Tongue (tissue), 2 donors: ENCODE results near the gene VDR. TPM values are rescaled to one million over a fixed set of nuclear protein-coding genes. Genes with fewer than 3 reads are reported as not detected.
A peak's percentile ranks its signal among the peaks of the same experiment; 100 is the strongest.

Experiments used
- DNase-seq: peaks from one replicate; pipeline ENCODE4 v3.0.0-alpha.2; 2015
- total RNA-seq: library from RNA; depleted of rRNA; stranded (reverse); fragments of >200 nt; gene quantifications from one replicate; pipeline ENCODE4 v1.2.3, GENCODE V29; 2014

Gene VDR
- total RNA-seq, 1 donor from 2014 or later: 1.2 TPM

GRCh38 chr12:47892819-47893218 lies 12.0 kb downstream of the VDR start:
- no peak for DNase-seq

DNA sequence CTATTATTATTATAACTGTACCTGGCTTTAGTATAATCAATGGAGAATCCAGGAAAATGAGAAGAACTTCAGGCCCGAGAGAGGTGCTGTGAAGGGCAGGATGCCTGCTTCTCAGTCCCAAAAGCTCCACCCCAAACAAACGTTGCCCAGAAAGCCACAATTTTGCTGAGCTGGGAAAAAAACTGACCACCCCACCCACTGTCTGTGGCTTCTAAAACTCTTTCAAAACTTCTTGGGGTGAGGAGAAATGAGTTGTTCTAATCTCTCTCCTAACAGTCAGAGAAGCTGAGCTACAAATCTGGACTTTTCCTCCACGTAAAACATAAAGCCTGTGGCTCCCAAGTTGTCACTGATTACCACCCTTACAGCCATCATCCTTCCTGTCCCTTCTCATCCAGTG lies 13.4 kb downstream of the VDR start:
- DNase-seq: no peak

- no peak for DNase-seq
Measured at GRCh38 chr12:47889040-47889439, 15.8 kb downstream of the VDR start.

DNA sequence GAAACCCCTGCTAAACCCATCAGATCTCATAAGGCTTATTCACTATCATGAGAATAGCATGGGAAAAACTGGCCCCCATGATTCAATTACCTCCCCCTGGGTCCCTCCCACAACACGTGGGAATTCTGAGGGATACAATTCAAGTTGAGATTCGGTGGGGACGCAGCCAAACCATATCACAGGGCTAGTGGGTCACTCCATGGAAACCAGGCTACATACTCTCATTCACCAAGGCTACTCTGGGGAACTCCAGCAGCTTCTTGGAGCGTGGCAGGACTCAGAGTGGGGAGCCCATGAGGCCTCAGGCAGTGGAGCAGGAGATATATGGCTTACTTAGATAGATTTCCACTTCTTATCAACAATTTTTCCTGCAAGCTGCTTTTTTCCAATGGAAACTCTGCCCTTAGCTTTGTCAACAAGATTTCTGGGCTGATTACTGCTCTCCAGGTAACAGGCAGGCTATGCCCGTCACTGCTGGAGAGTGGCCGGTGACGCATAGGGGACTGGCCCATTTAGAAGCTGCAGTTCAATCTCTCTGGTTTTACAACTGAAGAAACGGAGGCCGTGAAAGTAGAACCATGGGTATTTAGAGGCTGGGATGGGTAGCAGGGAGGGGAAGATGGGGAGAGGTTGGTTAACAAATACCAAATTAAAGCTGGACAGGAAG lies 16.5 kb downstream of the VDR start:
- DNase-seq: no peak

DNA sequence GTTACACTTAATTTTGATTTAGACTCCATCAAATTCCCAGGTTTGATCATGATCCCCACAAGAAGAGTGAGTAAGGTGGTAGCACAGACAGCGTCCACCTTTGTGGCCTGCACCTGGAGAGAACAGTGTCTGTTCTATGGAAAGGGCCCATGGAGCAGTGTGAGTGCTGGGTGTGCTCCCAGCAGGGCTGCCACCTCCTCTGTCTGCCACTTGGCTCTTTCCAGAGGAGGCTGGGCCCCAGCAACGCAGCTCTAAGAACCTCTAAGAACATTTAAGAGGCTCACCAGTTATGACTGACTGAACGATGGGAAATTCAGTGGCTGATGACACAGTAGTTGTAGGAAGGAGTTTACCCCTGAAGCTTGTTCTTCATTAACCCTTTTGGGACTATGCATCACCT lies 17.3 kb downstream of the VDR start:
- no peak for DNase-seq

GRCh38 chr12:47886510-47887240 lies 18.1 kb downstream of the VDR start:
- no peak for DNase-seq

GRCh38 chr12:47885566-47885965 lies 19.2 kb downstream of the VDR start:
- DNase-seq: no peak

- DNase-seq: no peak
Measured at GRCh38 chr12:47885012-47885501, 19.7 kb downstream of the VDR start.

DNA sequence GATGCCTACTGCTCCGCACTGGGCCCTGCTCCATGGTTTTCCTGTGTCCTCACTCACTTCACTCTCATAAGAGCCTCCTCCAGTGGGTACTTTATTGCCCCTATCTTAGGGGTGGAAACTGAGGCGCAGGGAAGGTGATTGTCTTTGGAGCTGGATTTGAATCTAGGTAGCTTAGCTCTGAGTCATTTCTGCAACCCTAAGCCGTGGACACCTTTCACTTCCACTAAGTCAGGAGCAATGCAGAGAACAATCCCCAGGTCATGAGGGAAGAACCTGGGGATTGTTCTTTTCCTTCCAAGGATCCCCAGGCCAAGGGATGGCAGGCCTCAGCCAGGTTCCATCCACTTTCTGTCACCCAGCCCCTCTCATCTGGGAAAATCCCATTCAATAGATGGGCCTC lies 20.3 kb downstream of the VDR start:
- DNase-seq: no peak

- no peak for DNase-seq
Measured at GRCh38 chr12:47883663-47884195, 21.1 kb downstream of the VDR start.

DNA sequence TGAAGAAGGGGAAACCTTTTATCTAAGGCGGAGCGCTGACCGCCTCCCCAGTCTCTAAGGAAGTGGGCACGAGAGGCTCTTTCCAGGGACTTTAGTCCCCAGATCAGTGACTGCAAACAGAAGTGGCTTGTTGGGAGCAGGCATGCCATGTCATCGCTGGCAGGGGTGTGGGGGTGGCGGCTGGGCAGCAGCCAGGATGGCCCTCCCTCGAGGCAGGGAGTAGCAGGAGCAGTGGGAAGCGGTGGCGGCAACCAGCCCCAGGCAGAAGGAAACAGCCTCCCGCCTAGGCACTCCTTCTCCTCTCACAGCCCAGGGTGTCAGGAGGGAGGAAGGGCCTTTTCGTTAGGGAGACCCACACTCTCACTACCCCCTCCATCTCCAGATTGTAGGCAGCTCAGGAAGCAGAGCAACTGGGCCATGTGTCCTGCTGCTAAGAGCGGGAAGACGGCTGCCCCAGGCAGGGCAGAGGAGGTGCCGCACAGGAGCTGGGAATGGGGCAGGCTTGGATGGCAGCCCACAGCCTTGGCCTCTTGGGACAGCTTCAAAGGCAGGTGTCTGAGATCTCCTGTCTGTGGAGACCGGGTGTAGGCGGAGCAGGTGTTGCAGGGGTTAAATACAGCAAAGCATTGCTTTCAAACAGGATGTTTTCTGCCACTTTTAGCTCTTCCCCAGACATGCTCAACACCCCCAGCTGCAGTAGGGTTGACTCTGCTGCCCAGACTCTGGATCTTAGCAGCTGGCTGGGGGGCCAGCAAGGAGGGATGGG lies 21.8 kb downstream of the VDR start:
- DNase-seq: no peak

DNA sequence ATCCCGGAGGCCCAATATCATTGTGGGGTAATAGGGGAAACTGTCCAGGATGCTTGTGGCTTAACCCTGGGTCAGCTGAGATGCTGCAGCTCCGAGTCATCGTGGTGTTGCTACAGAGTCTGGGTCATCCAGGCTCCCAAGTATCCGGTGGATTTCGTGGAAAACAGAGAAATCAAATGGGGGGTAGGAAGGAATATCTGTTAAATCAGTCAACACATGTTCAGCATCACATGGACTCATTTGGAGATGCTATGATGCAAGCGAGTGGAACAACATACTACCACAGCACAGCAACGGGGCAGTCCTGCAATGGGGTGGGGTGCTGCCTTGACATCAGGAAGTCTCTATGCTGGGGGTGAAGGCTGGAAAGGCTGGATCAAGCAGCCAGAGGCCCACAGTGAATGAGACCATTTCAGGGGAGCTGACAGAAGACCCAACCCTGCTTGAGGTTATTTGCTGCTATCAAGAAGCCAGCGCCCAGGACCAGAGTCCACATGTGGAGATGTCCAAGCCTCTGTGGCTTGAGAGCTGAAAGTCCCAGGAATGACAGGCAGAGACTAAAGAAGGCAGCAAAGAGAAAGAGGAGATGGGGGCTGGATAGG lies 22.9 kb downstream of the VDR start:
- no peak for DNase-seq

- DNase-seq: no peak
Measured at GRCh38 chr12:47881051-47881450, 23.7 kb downstream of the VDR start.

- DNase-seq: no peak
Measured at GRCh38 chr12:47878918-47879481, 25.8 kb downstream of the VDR start.

- DNase-seq: no peak
Measured at GRCh38 chr12:47878293-47878917, 26.4 kb downstream of the VDR start.

DNA sequence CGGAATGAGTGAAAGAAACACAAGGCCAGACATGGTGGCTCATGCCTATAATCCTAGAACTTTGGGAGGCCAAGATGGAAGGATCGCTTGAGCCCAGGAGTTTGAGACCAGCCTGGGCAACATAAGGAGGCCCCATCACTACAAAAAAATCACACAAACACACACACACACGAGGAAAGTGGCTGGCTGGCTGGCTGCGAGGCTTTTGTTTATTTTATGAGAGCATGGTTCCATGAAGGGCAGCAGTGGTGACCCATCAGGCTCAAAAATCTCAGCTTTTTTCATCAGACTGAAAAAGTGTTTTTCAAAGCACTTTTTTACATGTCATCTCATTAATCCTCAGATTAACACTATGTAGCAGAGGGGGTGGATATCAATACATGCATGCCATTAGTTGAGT lies 27.7 kb downstream of the VDR start:
- DNase-seq: no peak

GRCh38 chr12:47876440-47876960 lies 28.3 kb downstream of the VDR start:
- no peak for DNase-seq

- no peak for DNase-seq
Measured at GRCh38 chr12:47875746-47876439, 28.9 kb downstream of the VDR start.

DNA sequence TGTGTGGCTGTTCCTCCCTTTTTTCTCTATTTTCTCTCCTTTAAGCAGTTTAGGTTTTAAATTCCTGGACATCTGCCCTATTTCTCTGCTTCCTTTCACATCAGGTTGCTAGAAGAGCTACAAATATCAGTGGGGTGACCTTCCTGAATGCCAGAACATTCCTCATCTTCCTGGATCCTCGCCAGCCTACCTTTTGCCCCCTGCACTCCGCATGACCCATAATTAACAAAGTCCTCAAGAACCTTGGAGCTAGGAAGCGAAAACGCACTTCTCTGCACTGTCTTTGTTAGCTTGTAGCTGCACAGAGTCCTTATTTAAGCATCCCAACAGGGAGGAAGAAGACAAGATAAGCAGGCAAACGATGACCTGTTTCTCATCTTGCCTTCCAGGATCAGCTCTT lies 30.5 kb downstream of the VDR start:
- no peak for DNase-seq

GRCh38 chr12:47870175-47870781 lies 34.5 kb downstream of the VDR start:
- peak; percentile 76 for DNase-seq
